Measurements from ENCODE around the gene HACD3.
"Not testable (repeated sequence)": the region's sequence is repeated elsewhere in the genome, so short reads cannot be mapped to it uniquely, and the experiment has no call there.

The HACD3 gene

GRCh38 chr15:65603134-65603533 lies 72.9 kb downstream of the HACD3 start:
- DNase-seq (ENCODE audit: low read depth), result no peak

DNA sequence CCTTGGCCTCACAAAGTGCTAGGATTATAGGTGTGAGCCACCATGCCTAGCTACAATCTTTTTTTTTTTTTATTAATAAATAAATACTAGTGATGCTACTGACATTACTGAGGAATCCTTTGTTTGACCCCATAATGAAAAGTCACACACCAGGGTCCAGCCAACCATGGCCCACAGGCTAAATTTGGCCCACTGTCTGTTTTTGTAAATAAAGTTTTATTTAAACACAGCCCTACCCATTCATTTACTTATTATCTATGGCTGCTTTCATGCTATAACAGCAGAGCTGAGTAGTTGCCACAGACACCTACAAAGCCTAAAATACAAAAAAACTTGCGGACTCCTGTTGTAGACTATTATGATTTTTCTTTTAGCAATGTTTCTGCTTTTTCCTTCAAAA lies 73.3 kb downstream of the HACD3 start:
- DNase-seq (ENCODE audit: low read depth), result no peak

DNA sequence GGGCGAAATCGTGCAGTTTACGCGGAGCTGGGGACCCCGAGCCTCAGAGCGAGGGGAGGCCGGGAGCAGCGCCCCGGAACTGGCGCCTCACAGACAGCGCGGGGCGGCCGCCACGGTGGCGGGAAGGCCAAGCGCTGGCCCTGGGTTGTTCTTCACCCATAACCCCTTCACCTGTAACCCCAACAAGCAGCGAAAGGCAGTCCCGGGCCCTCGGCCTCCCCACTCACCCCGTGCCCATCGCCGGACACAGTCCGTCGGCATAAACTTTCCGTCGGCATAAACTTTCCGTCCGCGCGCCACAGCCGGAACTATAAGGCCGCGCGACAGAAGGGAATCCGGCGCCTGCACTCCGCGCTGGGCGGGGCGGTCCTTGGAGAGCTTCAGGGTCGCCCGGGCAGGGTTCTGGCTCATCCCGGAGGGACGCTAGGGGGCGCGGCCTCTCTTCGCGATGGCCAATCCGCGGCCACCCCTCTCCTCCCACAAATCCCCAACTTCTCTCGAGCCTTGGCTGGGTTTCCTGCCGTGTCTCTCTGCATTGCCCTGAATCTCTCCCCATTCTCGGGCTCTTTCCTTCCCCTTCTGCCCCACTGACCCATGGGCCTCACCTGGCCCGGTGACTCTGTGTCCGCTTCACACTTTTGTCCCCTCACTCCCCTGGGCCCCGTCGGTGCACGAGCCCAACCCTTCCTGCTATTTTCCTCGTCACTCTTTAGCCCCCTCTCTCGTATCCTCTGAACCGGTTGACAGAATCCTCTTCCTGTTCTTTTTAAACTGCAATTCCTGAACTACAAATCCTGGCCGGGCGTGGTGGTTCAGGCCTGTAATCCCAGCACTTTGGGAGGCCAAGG lies 80.8 kb downstream of the HACD3 start, which contains the start of gene INTS14:
TSS of gene INTS14 (minus strand) at position 261 of the 848 bp plus-strand sequence. CDS start 3,751 bp downstream, outside the sequence.
- DNase-seq (ENCODE audit: low read depth), result peak; percentile 70

- DNase-seq (ENCODE audit: low read depth), result no peak
These were observed 81.8 kb downstream of the HACD3 start for GRCh38 chr15:65611888-65612615.

GRCh38 chr15:65612616-65612946 lies 82.3 kb downstream of the HACD3 start:
- DNase-seq (ENCODE audit: low read depth), result no peak

DNA sequence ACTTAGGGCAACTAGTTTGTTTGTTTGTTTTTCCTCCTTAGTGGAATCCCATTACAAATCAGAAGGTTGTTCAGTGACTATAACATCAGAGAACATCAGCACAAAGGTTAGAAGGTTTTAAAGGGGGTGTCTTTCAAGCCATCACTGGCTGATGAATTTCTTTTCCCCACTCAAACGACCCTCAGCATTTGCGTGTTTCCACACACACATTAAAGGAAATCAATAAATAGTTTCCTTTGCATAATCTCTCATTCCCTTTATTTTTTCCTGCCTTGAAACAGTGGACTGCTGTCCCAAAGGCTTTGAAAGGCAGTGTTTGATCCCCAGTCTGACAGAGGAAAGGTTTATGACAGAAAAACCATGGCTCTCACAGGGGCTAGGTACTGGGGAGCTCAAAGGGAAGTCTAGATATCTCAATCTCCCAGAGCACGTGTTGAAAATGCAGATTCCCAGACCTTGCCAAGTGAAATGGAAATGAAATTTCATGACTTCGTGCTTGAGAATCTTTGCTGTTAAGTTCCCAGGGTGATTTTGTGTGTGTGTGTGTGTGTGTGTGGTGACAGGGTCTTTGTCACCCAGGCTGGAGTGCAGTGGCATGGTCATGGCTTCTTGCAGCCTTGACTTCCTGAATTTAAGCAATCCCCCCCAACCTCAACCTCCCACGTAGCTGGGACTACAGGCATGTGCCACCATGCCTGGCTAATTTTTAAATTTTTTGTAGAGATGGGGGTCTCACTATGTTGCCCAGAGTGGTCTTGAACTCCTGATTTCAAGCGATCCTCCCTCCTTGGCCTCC lies 82.9 kb downstream of the HACD3 start:
- DNase-seq (ENCODE audit: low read depth), result no peak

- not testable (repeated sequence) for DNase-seq (ENCODE audit: low read depth)
These were observed 85.6 kb downstream of the HACD3 start for GRCh38 chr15:65615887-65616286.

DNA sequence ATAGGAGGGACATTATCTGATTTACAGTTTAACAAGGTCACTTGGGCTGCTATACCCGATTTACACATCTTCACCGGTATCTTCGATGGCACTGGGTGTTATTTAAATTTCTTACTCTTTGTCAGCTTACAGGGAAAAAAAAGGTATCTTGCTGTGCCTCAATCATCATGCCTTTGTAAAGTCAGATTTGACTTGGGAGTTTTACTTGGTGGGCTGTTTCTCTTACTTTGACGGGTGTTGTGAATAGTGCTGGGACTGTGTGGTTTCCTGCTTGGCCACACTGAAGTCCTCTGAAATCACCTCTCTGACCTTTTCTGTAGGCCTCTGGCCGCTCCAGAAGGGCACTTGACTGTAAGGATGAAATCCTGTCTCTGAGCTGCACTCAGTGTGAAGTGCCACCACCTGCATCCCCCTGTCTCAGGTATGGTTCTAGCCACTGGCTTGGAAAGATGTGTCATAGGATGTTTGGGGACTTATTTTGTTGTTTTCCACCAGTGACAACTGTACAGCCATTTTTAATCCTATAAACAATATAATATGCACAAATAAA lies 88.4 kb downstream of the HACD3 start:
- DNase-seq (ENCODE audit: low read depth), result no peak

DNA sequence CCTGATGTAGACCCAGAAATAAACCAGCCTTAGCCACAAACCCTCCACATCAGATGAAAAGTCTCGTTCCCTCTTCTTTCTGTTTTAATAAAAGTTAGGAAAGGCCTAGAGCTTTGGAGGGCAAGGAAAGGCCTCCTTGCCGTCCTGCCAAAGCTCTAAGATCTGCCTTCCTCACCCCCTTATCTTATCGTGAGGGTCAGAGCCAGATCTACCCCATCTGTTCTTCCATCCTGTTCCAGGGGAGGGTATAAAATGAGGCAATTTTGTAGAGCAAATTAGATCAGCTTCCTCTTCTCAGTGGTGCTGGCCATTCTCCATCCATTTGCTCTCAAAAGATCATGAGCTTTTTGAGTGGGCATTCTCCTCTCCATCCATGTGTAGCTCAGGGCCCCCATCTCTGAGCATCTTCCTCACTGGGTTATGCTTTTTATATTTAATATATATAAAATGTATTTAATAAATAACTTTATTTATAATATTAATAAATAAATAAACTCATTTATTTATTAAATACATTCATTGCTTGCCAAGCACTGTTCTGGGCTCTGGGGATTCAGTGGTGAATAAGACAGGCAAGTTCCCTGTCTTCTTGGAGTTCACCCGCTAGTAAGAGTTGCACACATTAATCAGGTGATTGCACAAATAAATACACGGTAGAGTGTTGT lies 89.5 kb downstream of the HACD3 start:
- DNase-seq (ENCODE audit: low read depth), result no peak

GRCh38 chr15:65620833-65621232 lies 90.6 kb downstream of the HACD3 start:
- no peak for DNase-seq (ENCODE audit: low read depth)

GRCh38 chr15:65621638-65622037 lies 91.4 kb downstream of the HACD3 start, which contains the start of gene SLC24A1:
SLC24A1 (plus strand) TSS chr15:65621938; CDS start chr15:65624081, 2,143 bp downstream.
- DNase-seq (ENCODE audit: low read depth), result no peak

DNA sequence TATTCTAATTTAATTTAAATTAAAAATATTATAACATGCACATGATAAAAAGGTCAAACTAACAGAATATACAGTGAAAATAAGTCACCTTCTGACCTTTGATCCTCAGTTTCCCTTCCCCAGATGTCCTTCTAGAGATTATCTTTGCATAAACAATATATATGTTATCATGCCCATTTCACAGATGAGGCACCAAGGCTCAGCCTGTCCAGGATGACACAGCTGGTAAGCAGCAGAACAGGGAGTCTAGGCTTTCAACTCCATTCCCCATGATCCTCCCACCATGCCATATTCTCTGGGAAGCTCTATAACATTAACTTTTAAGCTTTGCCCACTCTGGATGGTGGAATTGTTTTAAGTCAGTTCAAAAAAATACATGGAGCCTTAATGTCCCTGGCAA lies 92.8 kb downstream of the HACD3 start:
- DNase-seq (ENCODE audit: low read depth), result no peak

DNA sequence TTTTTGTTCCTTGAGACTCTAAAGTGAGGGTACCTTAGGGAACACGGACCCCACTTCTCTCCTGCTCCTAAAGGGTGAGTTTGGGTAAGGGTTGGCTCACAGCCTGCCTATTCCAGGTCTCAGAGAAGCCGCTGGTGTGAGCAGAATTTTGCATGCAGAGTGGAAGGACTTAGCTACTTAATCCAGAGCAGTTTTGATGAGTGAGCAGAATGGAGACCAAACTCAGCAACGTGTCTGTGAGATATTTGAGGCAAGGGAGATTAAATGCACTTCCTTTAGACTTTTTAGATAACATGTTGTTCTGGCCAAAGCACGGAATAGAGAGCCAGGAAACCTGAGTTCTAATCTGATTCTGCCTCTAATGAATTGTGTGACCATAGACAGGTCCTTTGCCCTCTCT lies 96.6 kb downstream of the HACD3 start:
- DNase-seq (ENCODE audit: low read depth), result no peak
